ENCODE measurements around the gene SHISA5. TPM values are rescaled to one million over a fixed set of nuclear protein-coding genes. Genes with fewer than 3 reads are reported as not detected.

The SHISA5 gene
- total RNA-seq, 4 donors from 2014 or later = 64.1 to 90.6 (median 75.4) TPM

DNA sequence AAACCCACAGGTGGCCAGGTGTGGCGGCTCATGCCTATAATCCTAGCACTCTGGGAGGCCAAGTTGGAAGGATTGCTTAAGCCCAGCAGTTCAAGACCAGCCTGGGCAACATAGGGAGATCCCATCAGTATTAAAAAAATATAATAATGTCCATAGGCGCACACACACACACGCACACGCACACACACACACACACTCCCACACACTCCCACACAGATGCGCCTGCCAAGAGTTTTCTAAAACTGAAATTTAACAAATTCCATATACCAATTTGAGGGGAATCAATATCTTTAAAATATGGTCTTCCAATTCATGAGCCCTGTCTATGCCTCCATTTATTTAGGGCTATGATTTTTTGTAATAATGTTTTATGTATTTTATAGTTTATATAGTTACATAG, 17.0 kb downstream of the SHISA5 start:
- TF ChIP-seq, protein P1, sequence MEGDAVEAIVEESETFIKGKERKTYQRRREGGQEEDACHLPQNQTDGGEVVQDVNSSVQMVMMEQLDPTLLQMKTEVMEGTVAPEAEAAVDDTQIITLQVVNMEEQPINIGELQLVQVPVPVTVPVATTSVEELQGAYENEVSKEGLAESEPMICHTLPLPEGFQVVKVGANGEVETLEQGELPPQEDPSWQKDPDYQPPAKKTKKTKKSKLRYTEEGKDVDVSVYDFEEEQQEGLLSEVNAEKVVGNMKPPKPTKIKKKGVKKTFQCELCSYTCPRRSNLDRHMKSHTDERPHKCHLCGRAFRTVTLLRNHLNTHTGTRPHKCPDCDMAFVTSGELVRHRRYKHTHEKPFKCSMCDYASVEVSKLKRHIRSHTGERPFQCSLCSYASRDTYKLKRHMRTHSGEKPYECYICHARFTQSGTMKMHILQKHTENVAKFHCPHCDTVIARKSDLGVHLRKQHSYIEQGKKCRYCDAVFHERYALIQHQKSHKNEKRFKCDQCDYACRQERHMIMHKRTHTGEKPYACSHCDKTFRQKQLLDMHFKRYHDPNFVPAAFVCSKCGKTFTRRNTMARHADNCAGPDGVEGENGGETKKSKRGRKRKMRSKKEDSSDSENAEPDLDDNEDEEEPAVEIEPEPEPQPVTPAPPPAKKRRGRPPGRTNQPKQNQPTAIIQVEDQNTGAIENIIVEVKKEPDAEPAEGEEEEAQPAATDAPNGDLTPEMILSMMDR (IDR thresholded peaks at IDR 0.05; ENCODE audit: low read depth) = no peak

DNA sequence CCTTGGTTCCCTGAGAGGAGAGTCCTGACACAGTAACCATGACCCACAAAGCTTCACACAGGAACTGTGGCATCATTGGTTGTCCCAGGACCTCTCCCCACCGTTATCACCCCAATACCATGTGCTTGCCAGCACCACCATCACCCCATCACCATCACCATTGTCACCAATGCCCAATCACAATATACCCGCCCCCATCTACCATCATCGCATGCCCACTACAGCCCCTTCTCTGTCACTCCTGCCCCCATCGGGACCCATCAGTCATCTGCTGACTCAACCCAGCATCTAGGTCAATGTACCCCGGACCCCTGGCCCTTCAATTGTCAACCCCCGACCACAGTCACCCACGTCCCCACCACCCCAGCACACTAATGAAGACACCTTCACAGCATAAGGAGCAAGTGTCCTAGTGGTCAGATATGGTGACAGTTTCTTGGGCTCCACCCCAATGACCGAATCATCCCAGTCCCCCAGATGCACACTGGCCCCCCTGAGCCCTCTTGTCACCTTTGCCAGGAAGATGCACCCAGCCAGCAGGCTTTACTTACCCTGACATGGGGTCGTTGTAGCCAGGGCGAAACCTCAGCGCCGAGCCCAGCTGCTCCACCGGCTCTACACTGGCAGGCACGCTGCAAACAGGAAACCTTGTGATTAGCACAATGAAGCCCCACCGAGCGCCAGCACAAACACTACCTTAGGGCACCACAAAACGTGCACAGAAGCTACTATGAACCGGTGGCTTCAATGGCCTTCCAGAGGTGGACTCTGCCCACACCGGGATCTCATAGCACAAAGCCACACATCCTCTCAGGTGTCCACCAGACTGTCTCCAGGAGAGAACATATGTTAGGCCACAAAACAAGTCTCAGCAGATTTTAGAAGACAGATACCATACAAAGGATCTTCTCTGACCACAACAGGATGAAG, 25.1 kb downstream of the SHISA5 start:
- TF ChIP-seq, protein P1 (IDR thresholded peaks at IDR 0.05; ENCODE audit: low read depth) = no peak

DNA sequence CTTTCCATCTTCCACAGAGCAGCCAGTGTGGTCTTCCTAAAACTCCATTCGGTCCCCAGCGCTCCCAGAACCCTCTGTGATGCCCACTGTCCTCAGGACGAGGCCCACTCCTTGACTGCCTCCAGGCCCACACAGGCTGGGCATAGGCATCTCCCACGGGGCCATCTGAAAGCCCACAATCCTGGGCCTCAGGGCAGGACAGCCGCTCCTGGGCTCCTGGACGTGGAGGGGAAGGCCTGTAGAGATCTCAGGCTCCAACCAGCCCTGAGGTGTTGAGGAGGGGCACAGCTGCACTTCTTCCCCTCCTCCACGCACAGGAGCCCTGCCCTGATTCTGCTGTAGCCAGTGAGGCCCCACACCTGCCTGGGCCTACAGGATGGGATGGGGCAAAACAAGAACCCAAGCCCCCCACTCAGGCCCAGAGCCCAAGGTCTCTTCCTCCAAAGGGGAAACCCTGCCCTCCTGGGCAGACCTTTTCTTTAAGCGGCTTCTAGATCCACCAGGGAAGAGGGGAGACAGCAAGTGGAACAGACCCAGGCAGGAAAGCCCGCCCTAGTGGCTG, 25.9 kb downstream of the SHISA5 start:
- TF ChIP-seq, protein P1 (IDR thresholded peaks at IDR 0.05; ENCODE audit: low read depth) = no peak

DNA sequence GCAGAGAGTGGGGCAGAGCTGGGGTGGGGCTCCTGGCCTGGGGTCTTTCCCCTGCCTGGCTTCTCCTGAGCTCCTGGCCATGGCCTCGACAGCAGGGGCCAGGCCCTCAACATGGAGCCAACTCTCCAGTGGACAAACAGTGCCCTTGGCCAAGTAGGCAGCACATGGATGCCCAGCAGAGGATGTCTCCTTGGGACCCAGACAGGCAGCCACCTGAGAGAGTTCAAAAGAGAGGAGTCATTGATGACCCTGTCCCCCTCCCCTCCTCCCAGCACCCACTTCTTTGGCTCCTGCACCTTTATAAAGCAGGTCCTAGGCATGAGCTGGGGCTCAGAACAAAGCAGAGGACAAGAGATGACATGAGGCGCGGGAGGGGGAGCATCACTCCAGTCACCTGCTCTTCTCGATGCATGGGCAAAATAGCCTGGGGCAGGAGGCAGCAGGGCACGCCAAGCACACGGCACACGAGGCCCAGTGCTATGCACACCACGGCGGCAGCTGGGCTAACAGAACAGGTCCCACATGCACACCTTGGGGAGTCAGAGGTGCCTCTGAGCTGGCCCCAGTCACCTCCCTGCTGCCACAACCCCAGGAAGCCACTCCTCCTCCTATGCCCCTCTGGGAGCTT, 27.4 kb downstream of the SHISA5 start:
- TF ChIP-seq, protein P1 (IDR thresholded peaks at IDR 0.05; ENCODE audit: low read depth) = no peak

DNA sequence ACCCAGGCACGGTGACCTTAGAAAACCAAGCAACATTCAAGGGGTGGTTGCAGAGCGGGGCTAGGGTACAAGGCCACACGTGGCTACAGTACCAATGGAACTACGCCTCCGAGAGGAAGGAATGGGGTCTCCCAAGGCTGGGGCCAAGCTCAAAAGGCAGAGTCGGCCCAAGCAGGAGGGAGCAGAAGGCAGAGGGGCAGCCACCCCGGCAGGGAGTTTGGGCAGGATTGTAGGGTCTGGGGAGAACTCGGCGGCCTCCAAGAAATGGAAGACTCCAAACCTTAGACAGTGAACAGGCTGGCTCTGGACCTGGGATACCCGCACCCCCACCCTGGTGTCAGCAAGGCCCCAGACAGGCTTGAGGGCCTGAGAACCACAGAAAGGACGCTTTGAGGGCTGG, 28.8 kb downstream of the SHISA5 start:
- TF ChIP-seq, protein P1 (IDR thresholded peaks at IDR 0.05; ENCODE audit: low read depth) = no peak

DNA sequence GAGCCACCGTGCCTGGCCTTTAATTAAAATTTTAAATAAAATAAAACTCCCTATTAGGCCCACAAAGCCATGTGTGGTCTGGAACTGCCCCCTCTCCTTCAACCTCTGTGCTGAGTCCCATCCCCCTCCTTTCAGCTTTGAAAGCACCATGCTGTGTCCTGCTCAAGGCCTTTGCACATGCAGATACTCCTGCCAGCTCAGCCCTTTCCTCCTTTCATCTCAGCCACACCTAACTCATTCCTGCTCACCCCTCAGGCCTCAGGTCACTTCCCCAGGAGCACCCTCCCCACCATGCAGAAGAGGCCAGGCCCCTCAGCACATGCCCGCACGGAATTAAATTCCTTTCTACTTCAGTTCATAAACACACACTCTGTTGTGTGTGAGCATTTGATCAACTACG, 29.4 kb downstream of the SHISA5 start:
- TF ChIP-seq, protein P1 (IDR thresholded peaks at IDR 0.05; ENCODE audit: low read depth) = no peak

DNA sequence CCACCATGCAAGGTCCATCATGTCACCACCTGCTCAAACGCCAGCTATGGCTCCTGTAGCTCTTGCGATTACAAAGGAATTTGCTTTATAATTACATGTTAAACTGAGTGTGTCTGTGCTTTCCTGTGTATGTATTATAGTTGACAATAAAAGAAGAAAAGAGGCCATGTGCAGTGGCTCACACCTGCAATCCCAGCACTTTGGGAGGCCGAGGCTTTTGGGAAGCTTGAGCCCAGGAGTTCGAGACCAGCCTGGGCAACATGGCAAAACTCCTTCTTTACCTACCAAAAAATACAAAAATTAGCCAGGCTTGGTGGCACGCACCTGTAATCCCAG, 30.4 kb downstream of the SHISA5 start:
- TF ChIP-seq, protein P1 (IDR thresholded peaks at IDR 0.05; ENCODE audit: low read depth) = no peak
